NCI-H2029 (cell line): ENCODE data around the gene C2CD3.

Experiments
- DNase-seq: peaks from one replicate; lab custom pipeline; 2025; lab: John Stamatoyannopoulos, UW

Gene C2CD3

GRCh38 chr11:73982595-73982989 is 188.2 kb downstream of the C2CD3 start, which contains the start of gene UCP2:
Gene UCP2, minus strand, starts transcription at chr11:73982843. Its CDS starts 4,465 bp downstream, at chr11:73978378.
- peak; percentile 88 for DNase-seq

DNA sequence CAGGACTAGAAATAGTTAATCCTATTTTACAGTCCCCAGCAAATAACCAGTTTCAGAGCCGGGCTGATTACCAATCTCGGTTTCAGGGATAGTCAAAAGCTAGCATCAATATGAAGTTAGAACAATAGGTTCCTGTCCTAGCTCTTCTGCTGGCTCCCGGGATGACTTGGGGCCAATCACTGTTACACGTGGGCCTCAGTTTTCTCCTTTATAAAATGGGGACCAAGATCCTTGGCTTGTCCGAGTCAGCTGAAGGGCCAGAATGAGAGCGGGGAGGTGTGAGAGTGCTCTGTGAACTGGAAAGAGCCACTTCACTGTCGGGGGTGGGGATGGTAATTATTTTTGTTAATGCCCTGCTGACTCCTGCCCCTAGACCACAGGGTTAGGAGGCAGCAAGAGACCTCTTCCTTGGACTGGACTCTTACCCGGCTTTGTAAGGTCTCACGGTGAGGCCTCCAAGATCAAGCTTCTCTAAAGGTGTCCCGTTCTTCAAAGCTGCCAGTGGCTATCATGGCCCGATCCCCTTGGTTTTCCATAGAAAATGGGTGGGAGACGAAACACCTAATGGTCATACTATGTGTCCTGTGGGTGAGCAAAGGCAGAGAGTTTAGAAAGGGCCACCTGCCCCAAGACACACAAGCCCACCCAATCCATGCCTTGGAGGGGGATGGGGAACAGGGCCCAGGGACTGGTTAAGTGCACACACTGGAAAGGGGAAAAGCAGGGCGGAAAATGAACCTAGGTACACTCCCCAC is 189.6 kb downstream of the C2CD3 start:
- no peak for DNase-seq

- peak; percentile 65 for DNase-seq
Observed at GRCh38 chr11:73980001-73980961, 190.5 kb downstream of the C2CD3 start.

DNA sequence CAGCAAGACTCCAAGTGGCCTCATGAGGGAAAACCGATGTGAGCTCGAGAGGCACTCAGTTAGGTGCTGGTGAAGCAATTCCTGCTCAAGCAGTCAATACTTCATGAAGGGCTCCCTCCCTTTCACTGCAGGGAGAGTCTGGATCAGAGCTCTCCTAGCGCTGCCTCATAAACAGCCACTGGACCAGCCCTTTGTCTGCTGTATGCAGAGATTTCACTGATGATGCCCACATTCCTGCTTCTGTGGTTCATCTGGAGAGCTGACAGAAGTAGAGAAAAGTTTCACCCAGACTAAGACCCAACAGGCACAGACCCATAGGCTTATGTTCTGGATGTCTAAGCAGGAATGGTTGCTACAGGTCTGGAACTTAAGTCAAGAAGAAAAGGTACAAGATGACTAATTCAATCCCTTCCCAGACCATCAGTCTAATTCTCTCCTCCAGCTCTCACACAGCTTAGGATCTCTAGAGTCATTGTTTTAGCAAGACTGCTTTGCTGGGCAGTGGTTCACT is 192.2 kb downstream of the C2CD3 start:
- DNase-seq = no peak

DNA sequence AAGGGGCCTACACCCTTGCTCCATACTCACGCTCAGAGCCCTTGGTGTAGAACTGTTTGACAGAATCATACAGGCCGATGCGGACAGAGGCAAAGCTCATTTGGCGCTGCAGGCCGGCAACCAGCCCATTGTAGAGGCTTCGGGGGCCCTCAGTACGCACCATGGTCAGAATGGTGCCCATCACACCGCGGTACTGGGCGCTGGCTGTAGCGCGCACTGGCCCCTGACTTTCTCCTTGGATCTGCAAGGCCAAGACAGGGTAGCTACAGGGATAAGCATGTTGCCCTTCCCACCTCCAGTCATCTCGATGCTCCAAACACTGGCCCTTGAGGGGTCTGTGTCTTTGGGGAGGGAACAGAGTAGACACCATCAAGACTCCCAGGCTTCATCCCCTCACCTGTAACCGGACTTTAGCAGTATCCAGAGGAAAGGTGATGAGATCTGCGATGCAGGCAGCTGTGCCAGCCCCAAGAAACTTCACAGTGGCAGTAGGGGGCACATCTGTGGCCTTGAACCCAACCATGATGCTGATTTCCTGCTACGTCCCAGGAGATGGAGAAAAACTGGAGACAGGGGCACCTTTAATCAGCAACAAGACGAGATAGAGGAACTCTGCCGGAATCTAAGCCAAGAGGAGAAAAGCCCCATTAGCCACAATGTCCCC is 192.8 kb downstream of the C2CD3 start:
- no peak for DNase-seq

- no peak for DNase-seq
Observed at GRCh38 chr11:73976451-73977151, 194.2 kb downstream of the C2CD3 start.

GRCh38 chr11:73975479-73975757 is 195.4 kb downstream of the C2CD3 start:
- no peak for DNase-seq

- DNase-seq = no peak
Observed at GRCh38 chr11:73974604-73975478, 196.0 kb downstream of the C2CD3 start.

DNA sequence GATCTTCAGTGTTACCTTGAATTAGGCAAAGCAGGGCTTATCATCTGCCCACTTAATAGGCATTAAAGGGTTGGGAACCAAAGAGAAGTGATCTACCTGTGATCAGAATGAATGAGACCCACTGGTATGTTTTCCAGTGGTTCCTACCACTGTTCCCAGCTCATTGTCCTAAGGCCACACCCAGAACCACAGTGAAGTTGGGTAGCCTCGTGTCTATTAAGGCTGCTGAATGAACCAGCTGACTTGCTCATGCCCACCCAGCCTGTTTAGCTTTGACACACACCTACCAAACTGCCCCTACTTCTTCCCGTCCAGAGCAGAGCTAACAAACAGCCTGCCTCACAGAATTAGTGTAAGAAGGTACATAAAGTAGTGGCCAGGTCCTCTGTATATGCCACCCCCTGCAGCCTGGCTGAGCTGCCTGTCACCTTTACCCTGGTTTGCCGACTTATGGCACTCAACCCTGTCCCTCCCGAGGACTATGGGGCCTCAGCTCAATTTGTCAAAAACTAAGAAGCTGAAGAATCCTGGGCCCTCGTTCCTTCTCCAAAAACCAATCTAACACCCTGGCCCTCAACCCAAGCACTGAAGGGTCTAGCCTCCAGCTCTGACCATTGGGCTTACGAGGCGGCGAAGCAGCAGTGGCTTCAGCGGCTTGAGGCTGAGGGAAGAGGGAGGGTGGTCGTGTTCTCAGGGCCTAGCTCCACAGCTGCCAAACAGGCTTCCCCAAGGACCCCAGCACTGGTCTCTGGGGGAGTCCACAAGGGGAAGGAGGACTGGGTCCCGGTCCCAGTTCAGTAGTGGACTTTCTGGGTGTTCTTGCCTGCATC is 198.0 kb downstream of the C2CD3 start:
- no peak for DNase-seq

DNA sequence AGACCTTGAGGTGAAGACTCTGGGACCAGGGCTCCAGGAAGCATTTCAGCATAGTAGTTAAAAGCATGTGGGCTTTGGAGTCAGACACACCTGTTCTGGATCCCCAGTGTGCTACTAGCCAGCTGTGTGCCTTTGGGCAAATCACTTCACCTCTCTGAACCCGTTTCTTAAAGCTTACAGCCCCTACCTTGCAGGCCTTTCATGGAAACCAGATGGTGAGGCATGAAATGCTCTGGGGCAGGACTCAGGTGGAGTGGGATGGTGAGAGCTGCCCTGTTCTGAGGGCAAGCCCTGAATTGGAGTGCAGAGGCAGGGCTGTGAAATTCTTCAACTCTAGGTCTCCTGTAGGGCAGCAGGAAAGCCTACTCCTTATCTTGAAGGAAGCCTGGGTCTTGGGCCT is 198.6 kb downstream of the C2CD3 start:
- DNase-seq = no peak

DNA sequence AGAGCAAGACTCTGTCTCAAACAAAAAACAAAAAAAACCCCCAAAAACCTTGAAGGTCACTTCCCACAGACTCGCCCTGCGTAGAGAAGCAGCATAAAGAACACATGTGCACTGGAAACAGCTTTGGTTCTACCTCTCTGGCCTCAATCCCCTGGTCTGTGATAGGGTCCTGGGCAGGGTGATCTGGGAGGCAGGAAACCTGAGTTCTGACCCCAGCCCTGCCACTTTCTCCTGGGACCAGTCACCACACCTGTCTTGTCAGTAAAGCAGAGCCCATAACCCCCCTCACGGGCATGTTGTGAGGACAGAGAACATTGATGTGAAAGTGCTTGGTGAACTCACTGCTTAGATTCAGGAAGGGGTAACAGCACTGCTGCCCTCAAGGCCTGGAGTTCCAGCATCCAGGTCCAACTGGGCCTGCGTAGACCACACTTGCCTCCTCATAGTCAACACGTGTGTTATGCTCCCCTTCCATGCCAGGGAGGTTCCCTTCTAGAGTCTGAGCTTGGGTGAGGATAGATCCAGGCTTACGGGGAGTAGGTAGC is 199.6 kb downstream of the C2CD3 start:
- no peak for DNase-seq

DNA sequence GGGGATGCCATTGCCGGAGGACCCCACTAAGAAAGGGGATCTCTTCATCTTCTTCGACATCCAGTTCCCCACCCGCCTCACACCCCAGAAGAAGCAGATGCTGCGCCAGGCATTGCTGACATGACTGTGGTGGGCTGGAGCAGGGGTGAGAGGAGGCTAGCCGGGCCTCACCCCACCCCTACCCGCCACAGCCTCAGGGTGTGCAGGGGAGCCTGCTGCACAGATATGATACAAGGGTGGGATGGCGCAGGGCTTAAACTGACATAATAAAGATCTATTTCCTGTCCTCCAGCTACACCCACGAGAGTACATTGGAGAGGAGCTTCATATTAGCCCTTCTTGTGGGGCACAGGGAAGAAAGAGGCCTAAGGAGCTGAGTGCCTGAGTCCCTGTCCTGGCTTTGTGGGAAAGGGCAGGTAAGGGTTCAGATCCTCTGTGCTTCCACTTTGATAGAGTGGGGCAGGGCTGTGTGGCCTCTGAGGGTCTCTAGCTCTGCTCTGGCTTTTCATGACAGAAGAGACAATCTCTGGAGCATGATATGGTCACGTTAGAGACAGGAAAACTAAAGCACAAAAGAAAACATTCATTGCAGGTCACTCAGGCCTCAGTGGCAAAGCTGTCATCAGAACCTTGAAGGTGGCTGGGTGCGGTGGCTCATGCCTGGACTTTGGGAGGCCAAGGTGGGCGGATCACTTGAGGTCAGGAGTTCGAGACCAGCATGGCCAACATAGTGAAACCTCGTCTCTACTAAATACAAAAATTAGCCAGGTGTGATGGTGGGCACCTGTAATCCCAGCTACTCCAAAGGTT is 200.6 kb downstream of the C2CD3 start:
- DNase-seq = no peak

GRCh38 chr11:73969091-73969490 is 201.7 kb downstream of the C2CD3 start:
- DNase-seq = no peak

GRCh38 chr11:73968356-73968966 is 202.3 kb downstream of the C2CD3 start:
- no peak for DNase-seq

GRCh38 chr11:73965764-73966121 is 205.1 kb downstream of the C2CD3 start:
- DNase-seq = no peak

DNA sequence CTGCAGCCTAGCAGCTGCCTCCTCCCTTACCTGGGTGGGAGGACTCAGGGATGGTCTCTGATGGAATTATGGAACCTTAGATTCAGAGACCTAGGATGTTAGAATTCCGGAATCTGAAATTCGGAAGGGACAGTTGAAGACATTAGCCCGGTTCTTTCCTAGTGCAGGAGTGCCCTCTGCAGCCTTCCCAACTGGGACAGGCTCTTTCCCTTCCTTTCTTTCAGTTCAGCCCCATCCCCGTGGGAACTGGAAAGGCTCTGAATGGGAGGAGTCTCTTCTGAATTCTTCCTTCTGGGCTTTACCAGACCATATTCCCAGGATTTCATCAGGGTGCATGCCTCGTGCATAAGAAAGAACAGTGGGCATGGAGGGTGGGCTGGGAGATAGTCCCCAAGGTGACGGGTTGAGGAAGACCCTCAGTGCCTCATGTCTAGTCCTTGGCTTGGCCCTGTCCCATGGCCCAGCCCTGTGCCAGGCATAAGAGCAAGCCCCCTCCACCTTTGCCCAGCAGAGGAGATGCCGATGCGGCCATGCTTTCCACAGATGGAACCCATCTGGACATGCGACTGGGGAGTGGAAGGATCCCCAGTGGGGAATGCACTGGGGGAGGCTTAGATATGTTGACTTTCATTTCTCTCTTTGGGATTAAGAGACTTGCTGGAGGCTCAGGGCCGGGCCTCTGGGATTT is 205.6 kb downstream of the C2CD3 start:
- DNase-seq = no peak

DNA sequence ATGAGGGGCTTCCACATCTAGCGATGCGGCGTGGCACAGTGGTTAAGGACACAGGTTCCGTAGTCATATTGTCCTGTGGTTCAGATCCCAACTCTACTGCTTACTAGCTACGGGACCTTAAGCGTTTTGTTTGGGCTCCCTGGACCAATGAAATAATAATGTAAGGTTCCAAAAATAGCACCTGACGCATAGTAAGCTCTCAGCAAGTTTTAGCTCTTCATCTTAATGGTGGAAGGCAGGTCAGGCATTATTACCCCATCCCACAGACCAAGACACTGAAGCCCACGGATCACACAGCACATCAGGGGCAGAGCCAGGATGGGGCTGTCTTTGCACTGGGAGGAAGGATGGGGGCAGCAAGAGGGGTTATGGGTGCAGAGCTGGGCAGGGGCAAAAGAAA is 206.9 kb downstream of the C2CD3 start:
- no peak for DNase-seq
